Measurements from ENCODE around the gene ZNF516.

GRCh38 chr18:76405280-76405679 lies 89.8 kb downstream of the ZNF516 start:
- TF ChIP-seq, protein P1, sequence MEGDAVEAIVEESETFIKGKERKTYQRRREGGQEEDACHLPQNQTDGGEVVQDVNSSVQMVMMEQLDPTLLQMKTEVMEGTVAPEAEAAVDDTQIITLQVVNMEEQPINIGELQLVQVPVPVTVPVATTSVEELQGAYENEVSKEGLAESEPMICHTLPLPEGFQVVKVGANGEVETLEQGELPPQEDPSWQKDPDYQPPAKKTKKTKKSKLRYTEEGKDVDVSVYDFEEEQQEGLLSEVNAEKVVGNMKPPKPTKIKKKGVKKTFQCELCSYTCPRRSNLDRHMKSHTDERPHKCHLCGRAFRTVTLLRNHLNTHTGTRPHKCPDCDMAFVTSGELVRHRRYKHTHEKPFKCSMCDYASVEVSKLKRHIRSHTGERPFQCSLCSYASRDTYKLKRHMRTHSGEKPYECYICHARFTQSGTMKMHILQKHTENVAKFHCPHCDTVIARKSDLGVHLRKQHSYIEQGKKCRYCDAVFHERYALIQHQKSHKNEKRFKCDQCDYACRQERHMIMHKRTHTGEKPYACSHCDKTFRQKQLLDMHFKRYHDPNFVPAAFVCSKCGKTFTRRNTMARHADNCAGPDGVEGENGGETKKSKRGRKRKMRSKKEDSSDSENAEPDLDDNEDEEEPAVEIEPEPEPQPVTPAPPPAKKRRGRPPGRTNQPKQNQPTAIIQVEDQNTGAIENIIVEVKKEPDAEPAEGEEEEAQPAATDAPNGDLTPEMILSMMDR (IDR thresholded peaks at IDR 0.05 in 2 of 3, conservative IDR thresholded peaks at IDR 0.05 in 1 of 3; ENCODE audit: control insufficient read depth in 2 of 3, extremely low read depth in 1 of 3, insufficient read depth in 1 of 3, low read depth in 3 of 3, low read length in 3 of 3) = no peak
- TF ChIP-seq RAD21 (IDR thresholded peaks at IDR 0.05; ENCODE audit: insufficient read depth, low read depth, low read length) (no peak), STAT1 (conservative IDR thresholded peaks at IDR 0.05) (no peak), CHD2 (IDR thresholded peaks at IDR 0.05; ENCODE audit: borderline replicate concordance, low read depth, low read length) (no peak), GABPA (IDR thresholded peaks at IDR 0.05; ENCODE audit: low read depth) (no peak), POLR2A (IDR thresholded peaks at IDR 0.05; ENCODE audit: low read depth, low read length) (no peak), BHLHE40 (IDR thresholded peaks at IDR 0.05; ENCODE audit: borderline replicate concordance in 1 of 2, low read depth in 2 of 2, low read length in 1 of 2) (no peak), EP300 (IDR thresholded peaks at IDR 0.05; ENCODE audit: borderline replicate concordance in 1 of 2, control insufficient read depth in 1 of 2, low read depth in 2 of 2, low read length in 2 of 2) (no peak), YY1 (IDR thresholded peaks at IDR 0.05; ENCODE audit: low read depth, low read length) (no peak), CHD4 (IDR thresholded peaks at IDR 0.05) (no peak)

Measured in GM12878 (cell line).